ENCODE data around the gene RRAGC. TPM values are rescaled to one million over a fixed set of nuclear protein-coding genes. Genes with fewer than 3 reads are reported as not detected.

The RRAGC gene
- total RNA-seq, 1 donor from 2014 or later, result 20.6 TPM

DNA sequence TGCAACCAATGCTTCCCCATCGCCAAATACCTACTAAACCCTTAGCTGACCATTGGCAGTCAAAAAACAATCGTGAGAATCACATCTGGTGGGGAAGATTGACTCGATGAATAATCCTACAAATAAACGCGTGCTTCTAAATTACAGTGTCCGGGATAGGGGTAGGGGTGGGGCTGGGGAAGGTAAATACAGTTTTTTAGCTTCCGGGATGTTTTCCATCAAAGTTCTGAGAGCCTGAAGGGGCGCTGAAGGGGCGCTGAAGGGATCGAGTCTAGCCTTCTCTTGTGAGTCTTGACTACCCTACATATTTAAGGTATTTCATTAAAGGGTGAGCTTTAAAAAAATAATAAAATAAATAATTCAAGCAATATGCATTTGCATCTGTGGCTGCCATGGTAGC lies 40.5 kb downstream of the RRAGC start:
- H3K27ac Mint-ChIP-seq (ENCODE audit: unreplicated experiment), result no peak overlapping the region
- TF ChIP-seq CTCF (IDR thresholded peaks at IDR 0.05; ENCODE audit: partially characterized antibody, unreplicated experiment), result no peak
- peaks cover 49% of the 10 kb centered on the region for H3K4me1 Mint-ChIP-seq (ENCODE audit: low read depth, unreplicated experiment)
- H3K9me3 Mint-ChIP-seq (ENCODE audit: unreplicated experiment), result peaks cover 4% of the 10 kb centered on the region
- DNase-seq, result no peak
- H3K36me3 Mint-ChIP-seq (ENCODE audit: unreplicated experiment), result no peaks in the 10 kb centered on the region
- peaks cover 2% of the 10 kb centered on the region for H3K27me3 Mint-ChIP-seq (ENCODE audit: unreplicated experiment)
- no peak overlapping the region for H3K4me3 Mint-ChIP-seq (ENCODE audit: unreplicated experiment)

GRCh38 chr1:38818175-38818976 lies 41.2 kb downstream of the RRAGC start:
- Mint-ChIP-seq H3K36me3 (ENCODE audit: unreplicated experiment) (no peaks in the 10 kb centered on the region), H3K4me3 (ENCODE audit: unreplicated experiment) (peak overlapping the region; percentile 55), H3K9me3 (ENCODE audit: unreplicated experiment) (peaks cover 4% of the 10 kb centered on the region), H3K27ac (ENCODE audit: unreplicated experiment) (no peak overlapping the region), H3K27me3 (ENCODE audit: unreplicated experiment) (peaks cover 2% of the 10 kb centered on the region), H3K4me1 (ENCODE audit: low read depth, unreplicated experiment) (peaks cover 55% of the 10 kb centered on the region)
- peak; percentile 94 for TF ChIP-seq CTCF (IDR thresholded peaks at IDR 0.05; ENCODE audit: partially characterized antibody, unreplicated experiment)
- peak; percentile 90 for DNase-seq

- TF ChIP-seq CTCF (IDR thresholded peaks at IDR 0.05; ENCODE audit: partially characterized antibody, unreplicated experiment), result no peak
- H3K27ac Mint-ChIP-seq (ENCODE audit: unreplicated experiment), result no peak overlapping the region
- no peak for DNase-seq
- no peaks in the 10 kb centered on the region for H3K36me3 Mint-ChIP-seq (ENCODE audit: unreplicated experiment)
- H3K4me1 Mint-ChIP-seq (ENCODE audit: low read depth, unreplicated experiment), result peaks cover 54% of the 10 kb centered on the region
- H3K9me3 Mint-ChIP-seq (ENCODE audit: unreplicated experiment), result peaks cover 4% of the 10 kb centered on the region
- peak overlapping the region; percentile 15 for H3K4me3 Mint-ChIP-seq (ENCODE audit: unreplicated experiment)
- H3K27me3 Mint-ChIP-seq (ENCODE audit: unreplicated experiment), result peaks cover 2% of the 10 kb centered on the region
Measured at GRCh38 chr1:38817267-38818174, 42.1 kb downstream of the RRAGC start.

DNA sequence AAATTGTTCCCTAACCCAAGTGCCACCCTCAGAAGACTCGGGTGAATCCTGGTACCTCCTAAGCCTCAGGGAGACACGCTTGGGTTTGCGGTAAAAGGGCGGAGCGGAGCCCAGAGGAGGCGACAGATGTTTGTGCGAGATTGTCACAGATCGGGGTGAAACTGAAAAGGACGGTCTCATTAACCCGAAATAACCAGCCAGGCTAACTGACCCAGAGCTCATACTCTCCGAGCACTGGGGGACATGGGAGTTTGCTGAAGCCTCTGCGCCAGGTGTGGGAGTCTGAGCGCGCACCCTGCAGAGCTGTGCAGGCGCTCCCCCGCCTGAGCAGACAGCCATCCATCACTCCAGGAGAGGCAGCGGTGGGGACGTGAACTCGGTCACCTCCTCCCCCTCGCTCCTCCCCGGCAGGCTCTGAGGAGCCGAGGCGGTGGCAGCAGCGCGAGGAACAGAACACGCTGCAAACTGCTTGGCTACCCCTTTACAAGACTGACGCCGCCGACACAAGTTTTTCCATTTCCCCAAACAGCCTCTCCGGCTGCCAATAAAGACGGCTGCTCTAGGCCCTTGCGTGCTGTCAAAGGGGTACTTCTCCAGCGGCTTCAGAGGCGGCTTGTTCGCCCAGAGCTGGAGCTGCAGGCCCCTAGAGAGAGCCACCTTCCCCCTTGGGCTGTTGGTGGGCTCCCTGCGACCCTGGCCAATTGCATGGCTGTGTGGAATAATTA lies 43.5 kb downstream of the RRAGC start:
- TF ChIP-seq CTCF (IDR thresholded peaks at IDR 0.05; ENCODE audit: partially characterized antibody, unreplicated experiment), result no peak
- peaks cover 2% of the 10 kb centered on the region for H3K27me3 Mint-ChIP-seq (ENCODE audit: unreplicated experiment)
- H3K27ac Mint-ChIP-seq (ENCODE audit: unreplicated experiment), result no peak overlapping the region
- H3K4me1 Mint-ChIP-seq (ENCODE audit: low read depth, unreplicated experiment), result peaks cover 46% of the 10 kb centered on the region
- peaks cover 4% of the 10 kb centered on the region for H3K9me3 Mint-ChIP-seq (ENCODE audit: unreplicated experiment)
- H3K36me3 Mint-ChIP-seq (ENCODE audit: unreplicated experiment), result no peaks in the 10 kb centered on the region
- no peak for DNase-seq
- H3K4me3 Mint-ChIP-seq (ENCODE audit: unreplicated experiment), result no peak overlapping the region
